NCI-H345 (cell line): ENCODE data around the gene ZNF620.
"Not testable (repeated sequence)": the region's sequence is repeated elsewhere in the genome, so short reads cannot be mapped to it uniquely, and the experiment has no call there.

Experiments used
- DNase-seq: peaks from one replicate; lab custom pipeline; 2025; lab: John Stamatoyannopoulos, UW

ZNF620 gene

GRCh38 chr3:40502034-40502433 is 3.8 kb upstream of the ZNF620 start:
- DNase-seq, result no peak

- no peak for DNase-seq
Measured at GRCh38 chr3:40504636-40505430, 1.0 kb upstream of the ZNF620 start.

GRCh38 chr3:40511031-40511718 is 5.3 kb downstream of the ZNF620 start:
- DNase-seq, result no peak

GRCh38 chr3:40516201-40516600 is 10.4 kb downstream of the ZNF620 start:
- no peak for DNase-seq

GRCh38 chr3:40518067-40518466 is 12.2 kb downstream of the ZNF620 start:
- no peak for DNase-seq

- no peak for DNase-seq
Measured at GRCh38 chr3:40518848-40519247, 13.0 kb downstream of the ZNF620 start.

GRCh38 chr3:40521254-40521653 is 15.4 kb downstream of the ZNF620 start:
- DNase-seq, result no peak

GRCh38 chr3:40523781-40524180 is 17.9 kb downstream of the ZNF620 start:
- no peak for DNase-seq

- DNase-seq, result no peak
Measured at GRCh38 chr3:40524222-40524567, 18.4 kb downstream of the ZNF620 start.

- DNase-seq, result peak; percentile 78
Measured at GRCh38 chr3:40524568-40525285, 18.9 kb downstream of the ZNF620 start, which contains the start of gene ZNF621. TSS of gene ZNF621 (plus strand) at chr3:40524960. CDS start at chr3:40525841, 881 bp downstream.

- DNase-seq, result no peak
Measured at GRCh38 chr3:40528426-40528825, 22.6 kb downstream of the ZNF620 start.

GRCh38 chr3:40532252-40532651 is 26.4 kb downstream of the ZNF620 start:
- DNase-seq, result no peak

- DNase-seq, result no peak
Measured at GRCh38 chr3:40534283-40534682, 28.4 kb downstream of the ZNF620 start.

- DNase-seq, result no peak
Measured at GRCh38 chr3:40546816-40547215, 41.0 kb downstream of the ZNF620 start.

GRCh38 chr3:40550167-40550566 is 44.3 kb downstream of the ZNF620 start:
- no peak for DNase-seq

GRCh38 chr3:40557575-40558161 is 51.8 kb downstream of the ZNF620 start:
- DNase-seq, result no peak

GRCh38 chr3:40562482-40562881 is 56.6 kb downstream of the ZNF620 start:
- not testable (repeated sequence) for DNase-seq

GRCh38 chr3:40565629-40566028 is 59.8 kb downstream of the ZNF620 start:
- not testable (repeated sequence) for DNase-seq

GRCh38 chr3:40566694-40567093 is 60.9 kb downstream of the ZNF620 start:
- no peak for DNase-seq
